ENCODE results near the gene USP19.

The USP19 gene

GRCh38 chr3:49104052-49104426 is 16.6 kb downstream of the USP19 start:
- no peak for DNase-seq (ENCODE audit: low read depth)

GRCh38 chr3:49100046-49100615 is 20.5 kb downstream of the USP19 start:
- H3K4me3 ChIP-seq (ENCODE audit: low read length) = no peak overlapping the region
- TF ChIP-seq CTCF (IDR thresholded peaks at IDR 0.05; ENCODE audit: insufficient read depth, low read depth, low read length, missing control alignments) = no peak
- DNase-seq (ENCODE audit: low read depth) = no peak

More at GRCh38 chr3:49104052-49104426, 16.6 kb downstream of the USP19 start:
- peak overlapping the region; percentile 66 for H3K4me3 ChIP-seq (ENCODE audit: low read length)
- no peak for TF ChIP-seq CTCF (IDR thresholded peaks at IDR 0.05; ENCODE audit: insufficient read depth, low read depth, low read length, missing control alignments)

- no peak for TF ChIP-seq CTCF (IDR thresholded peaks at IDR 0.05; ENCODE audit: insufficient read depth, low read depth, low read length, missing control alignments)
- DNase-seq (ENCODE audit: low read depth) = no peak
- H3K4me3 ChIP-seq (ENCODE audit: low read length) = no peak overlapping the region
Measured at GRCh38 chr3:49098910-49099630, 21.6 kb downstream of the USP19 start.

GRCh38 chr3:49098429-49098828 is 22.2 kb downstream of the USP19 start:
- H3K4me3 ChIP-seq (ENCODE audit: low read length) = no peak overlapping the region
- DNase-seq (ENCODE audit: low read depth) = peak; percentile 47
- no peak for TF ChIP-seq CTCF (IDR thresholded peaks at IDR 0.05; ENCODE audit: insufficient read depth, low read depth, low read length, missing control alignments)

GRCh38 chr3:49093853-49094767 is 26.5 kb downstream of the USP19 start, which contains the start of gene QRICH1:
QRICH1 (minus strand) TSS chr3:49094071; CDS start chr3:49077017, 17,054 bp downstream.
- TF ChIP-seq CTCF (IDR thresholded peaks at IDR 0.05; ENCODE audit: insufficient read depth, low read depth, low read length, missing control alignments) = peak; percentile 58
- peak within 1 kb of the TSS; percentile 91 for H3K4me3 ChIP-seq (ENCODE audit: low read length)
- peak; percentile 98 for DNase-seq (ENCODE audit: low read depth)

- TF ChIP-seq CTCF (IDR thresholded peaks at IDR 0.05; ENCODE audit: insufficient read depth, low read depth, low read length, missing control alignments) = no peak
- H3K4me3 ChIP-seq (ENCODE audit: low read length) = peak overlapping the region; percentile 91
- DNase-seq (ENCODE audit: low read depth) = peak; percentile 79
Measured at GRCh38 chr3:49092938-49093852, 27.4 kb downstream of the USP19 start.

All from epithelial cell of esophagus (primary cell).